GM21515 (cell line): ENCODE data around the gene PRUNE2.

Experiments
- ATAC-seq: cut with Tn5 transposase; IDR thresholded peaks from one replicate; pipeline ENCODE4 v1.9.1; 2021; ENCODE audit not compliant: unreplicated experiment

The PRUNE2 gene

GRCh38 chr9:76637416-76637815 lies 268.5 kb downstream of the PRUNE2 start:
- ATAC-seq, result no peak

- ATAC-seq, result no peak
These were observed 271.4 kb downstream of the PRUNE2 start for GRCh38 chr9:76634356-76635054.

- ATAC-seq, result no peak
These were observed 275.0 kb downstream of the PRUNE2 start for GRCh38 chr9:76630916-76631315.

GRCh38 chr9:76629205-76629990 lies 276.5 kb downstream of the PRUNE2 start:
- no peak for ATAC-seq

GRCh38 chr9:76628155-76628554 lies 277.8 kb downstream of the PRUNE2 start:
- ATAC-seq, result no peak

- no peak for ATAC-seq
These were observed 278.9 kb downstream of the PRUNE2 start for GRCh38 chr9:76626980-76627379.

- no peak for ATAC-seq
These were observed 279.8 kb downstream of the PRUNE2 start for GRCh38 chr9:76626141-76626540.

- peak; percentile 98 for ATAC-seq
These were observed 281.4 kb downstream of the PRUNE2 start for GRCh38 chr9:76624391-76625048.

GRCh38 chr9:76620996-76621395 lies 284.9 kb downstream of the PRUNE2 start:
- no peak for ATAC-seq

GRCh38 chr9:76620581-76620980 lies 285.3 kb downstream of the PRUNE2 start:
- ATAC-seq, result no peak

GRCh38 chr9:76619640-76620039 lies 286.3 kb downstream of the PRUNE2 start:
- no peak for ATAC-seq

- no peak for ATAC-seq
These were observed 286.7 kb downstream of the PRUNE2 start for GRCh38 chr9:76619197-76619596.

- ATAC-seq, result no peak
These were observed 287.2 kb downstream of the PRUNE2 start for GRCh38 chr9:76618762-76619161.

GRCh38 chr9:76617497-76618175 lies 288.3 kb downstream of the PRUNE2 start:
- ATAC-seq, result no peak

GRCh38 chr9:76616780-76617179 lies 289.1 kb downstream of the PRUNE2 start:
- ATAC-seq, result no peak

- no peak for ATAC-seq
These were observed 290.7 kb downstream of the PRUNE2 start for GRCh38 chr9:76615177-76615603.

- no peak for ATAC-seq
These were observed 291.9 kb downstream of the PRUNE2 start for GRCh38 chr9:76613974-76614373.

GRCh38 chr9:76613150-76613781 lies 292.6 kb downstream of the PRUNE2 start:
- ATAC-seq, result no peak

- ATAC-seq, result no peak
These were observed 295.9 kb downstream of the PRUNE2 start for GRCh38 chr9:76610011-76610352.

GRCh38 chr9:76609285-76610010 lies 296.5 kb downstream of the PRUNE2 start:
- no peak for ATAC-seq
